Measurements from ENCODE around the gene JAG1.

Gene JAG1

GRCh38 chr20:10696650-10697049 lies 22.9 kb upstream of the JAG1 start:
- DNase-seq = peak; percentile 12

- DNase-seq = no peak
Observed at GRCh38 chr20:10689385-10689784, 15.6 kb upstream of the JAG1 start.

- DNase-seq = no peak
Observed at GRCh38 chr20:10687895-10688294, 14.1 kb upstream of the JAG1 start.

- no peak for DNase-seq
Observed at GRCh38 chr20:10686356-10687133, 12.7 kb upstream of the JAG1 start.

- no peak for DNase-seq
Observed at GRCh38 chr20:10683537-10683936, 9.7 kb upstream of the JAG1 start.

- DNase-seq = peak; percentile 62
Observed at GRCh38 chr20:10682939-10683338, 9.1 kb upstream of the JAG1 start.

GRCh38 chr20:10681494-10681893 lies 7.7 kb upstream of the JAG1 start:
- DNase-seq = no peak

- no peak for DNase-seq
Observed at GRCh38 chr20:10680571-10680970, 6.8 kb upstream of the JAG1 start.

- DNase-seq = no peak
Observed at GRCh38 chr20:10679269-10679668, 5.5 kb upstream of the JAG1 start.

- peak; percentile 44 for DNase-seq
Observed at GRCh38 chr20:10676518-10676917, 2.7 kb upstream of the JAG1 start.

GRCh38 chr20:10675450-10675848 lies 1.6 kb upstream of the JAG1 start:
- no peak for DNase-seq

- DNase-seq = peak; percentile 77
Observed at GRCh38 chr20:10674684-10675449, 1.1 kb upstream of the JAG1 start.

GRCh38 chr20:10673176-10673841 lies 490 bp downstream of the JAG1 start:
- DNase-seq = peak; percentile 41

- peak; percentile 72 for DNase-seq
Observed at GRCh38 chr20:10672624-10673127, 1.1 kb downstream of the JAG1 start.

- DNase-seq = peak; percentile 20
Observed at GRCh38 chr20:10671919-10672623, 1.7 kb downstream of the JAG1 start.

- peak; percentile 69 for DNase-seq
Observed at GRCh38 chr20:10671221-10671918, 2.4 kb downstream of the JAG1 start.

GRCh38 chr20:10670501-10671220 lies 3.1 kb downstream of the JAG1 start:
- no peak for DNase-seq

- DNase-seq = no peak
Observed at GRCh38 chr20:10669843-10670446, 3.9 kb downstream of the JAG1 start.

- no peak for DNase-seq
Observed at GRCh38 chr20:10668677-10669368, 5.0 kb downstream of the JAG1 start.

GRCh38 chr20:10667560-10668167 lies 6.1 kb downstream of the JAG1 start:
- no peak for DNase-seq
